ENCODE results near the gene TARBP2.

- TF ChIP-seq CTCF (IDR thresholded peaks at IDR 0.05 in 8 of 11, conservative IDR thresholded peaks at IDR 0.05 in 3 of 11) (no peak), POLR2A (IDR thresholded peaks at IDR 0.05) (no peak)
Measured at GRCh38 chr12:53459097-53459496, 42.0 kb upstream of the TARBP2 start.

All from spleen (tissue), 7 donors.